Left kidney (tissue), 2 donors: ENCODE data around the gene KERA. TPM values are rescaled to one million over a fixed set of nuclear protein-coding genes. Genes with fewer than 3 reads are reported as not detected.

Source experiments
- DNase-seq: peaks from one replicate; pipeline ENCODE4 v3.0.0-alpha.2; 2013
- polyA plus RNA-seq: library from polyadenylated mRNA; unstranded; fragments of 120-200 nt; gene quantifications from one replicate; pipeline ENCODE4 v1.2.1, GENCODE V29; 2013; ENCODE audit not compliant: insufficient read length

Gene KERA
- polyA plus RNA-seq, 1 donor, result not detected

DNA sequence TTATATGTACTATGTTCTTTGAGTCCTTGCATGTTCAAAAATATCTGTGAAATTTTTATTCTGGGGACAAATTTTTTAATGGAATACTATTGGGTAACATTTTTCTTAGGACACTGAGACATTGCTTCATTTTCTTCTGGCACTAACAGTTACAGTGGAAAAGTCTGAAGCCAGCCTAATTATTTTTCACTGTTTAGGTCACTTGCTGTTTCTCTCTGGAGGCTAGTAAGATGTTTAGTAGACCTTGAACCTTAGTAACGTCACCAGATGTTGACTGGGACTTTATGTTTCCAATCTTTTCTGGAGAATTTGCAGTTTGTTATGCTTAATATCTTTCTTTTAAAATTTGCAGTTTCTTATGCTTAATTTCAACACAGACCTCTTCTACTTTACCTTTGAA, 40.8 kb downstream of the KERA start:
- DNase-seq, result no peak

DNA sequence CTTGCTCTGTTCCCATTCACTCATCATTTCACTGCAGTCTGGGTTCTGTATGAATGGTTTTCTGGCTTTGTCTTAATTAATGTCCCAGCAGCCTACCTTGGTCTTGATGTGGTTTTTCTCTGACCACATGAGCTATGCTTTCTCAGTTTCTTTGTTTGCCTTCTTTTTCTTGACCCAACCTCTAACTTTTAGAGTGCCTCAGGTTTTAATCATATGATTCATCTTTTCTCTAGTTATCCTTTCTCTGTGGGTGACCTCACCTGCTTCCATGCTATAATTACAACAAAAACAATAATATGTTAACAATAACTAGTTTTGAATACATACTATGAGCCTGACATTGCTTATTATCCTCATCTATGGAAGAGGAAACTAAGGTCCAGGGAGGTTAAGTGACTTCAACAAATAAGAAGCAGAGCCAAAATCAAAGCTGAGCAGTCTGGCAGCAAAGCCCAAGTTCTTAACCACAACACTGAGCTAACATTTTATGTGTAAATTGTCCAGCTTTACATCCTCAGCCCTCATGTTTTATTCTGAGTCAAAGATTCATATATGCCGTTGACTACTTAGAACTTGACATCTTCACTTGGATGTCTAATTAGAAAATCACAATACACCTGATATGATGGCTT, 48.4 kb downstream of the KERA start:
- peak; percentile 4 for DNase-seq

DNA sequence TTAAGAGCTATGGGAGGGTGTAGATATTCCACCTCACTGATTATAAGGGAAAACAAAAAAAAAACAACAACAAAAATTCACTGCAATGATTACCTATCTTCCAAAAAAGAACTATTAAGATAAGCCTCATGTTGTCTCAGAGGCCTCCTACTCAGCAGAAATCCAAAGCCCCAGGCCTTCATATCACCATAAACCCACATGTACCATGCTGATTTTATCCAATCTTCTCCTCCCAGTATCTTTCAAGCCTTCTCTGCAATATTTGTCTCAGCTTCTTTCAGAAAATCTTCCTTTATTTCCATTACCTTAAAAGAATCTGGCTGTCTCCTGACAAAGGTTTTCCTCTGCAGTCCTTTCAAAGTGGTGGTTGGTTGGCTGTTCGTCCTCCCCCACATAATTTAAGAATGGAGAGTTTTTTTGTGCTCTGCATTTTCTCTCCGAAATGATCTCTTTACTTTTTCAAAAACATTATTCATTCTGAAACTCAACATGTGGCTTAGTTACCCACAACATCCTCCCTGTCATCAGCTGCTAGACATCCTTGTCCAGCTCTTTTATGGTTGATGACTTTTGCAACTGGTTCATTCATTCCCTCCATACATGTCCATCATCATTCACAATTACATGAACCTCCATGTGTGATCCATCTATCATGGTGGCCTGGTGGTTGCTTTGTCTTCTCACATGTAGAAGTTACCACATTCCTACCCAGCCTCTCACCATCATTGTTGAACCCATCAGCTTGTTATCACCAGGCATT, 50.1 kb downstream of the KERA start:
- no peak for DNase-seq

DNA sequence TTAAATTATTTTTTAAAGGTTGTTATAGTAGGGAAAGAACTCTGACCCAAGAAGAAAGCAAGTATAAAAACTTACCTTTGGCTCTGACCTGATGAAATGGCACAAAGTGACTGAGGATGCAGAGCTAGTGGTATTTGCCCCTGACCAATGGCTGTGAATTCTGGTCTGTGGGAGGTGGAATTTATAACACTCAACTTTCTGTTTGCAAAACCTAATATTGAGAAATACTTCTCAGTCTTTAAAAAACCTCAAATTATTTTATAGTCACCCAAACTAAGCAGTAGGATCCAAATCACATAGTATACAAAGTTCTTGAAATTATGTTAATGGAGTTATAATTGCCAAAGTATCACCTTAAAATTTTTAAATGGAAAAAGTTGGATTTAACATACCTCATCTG, 53.0 kb downstream of the KERA start, which contains the start of gene EPYC:
TSS of gene EPYC (minus strand) at position 101 of the 400 bp plus-strand sequence. CDS start 2,407 bp downstream, outside the sequence.
- DNase-seq, result no peak

DNA sequence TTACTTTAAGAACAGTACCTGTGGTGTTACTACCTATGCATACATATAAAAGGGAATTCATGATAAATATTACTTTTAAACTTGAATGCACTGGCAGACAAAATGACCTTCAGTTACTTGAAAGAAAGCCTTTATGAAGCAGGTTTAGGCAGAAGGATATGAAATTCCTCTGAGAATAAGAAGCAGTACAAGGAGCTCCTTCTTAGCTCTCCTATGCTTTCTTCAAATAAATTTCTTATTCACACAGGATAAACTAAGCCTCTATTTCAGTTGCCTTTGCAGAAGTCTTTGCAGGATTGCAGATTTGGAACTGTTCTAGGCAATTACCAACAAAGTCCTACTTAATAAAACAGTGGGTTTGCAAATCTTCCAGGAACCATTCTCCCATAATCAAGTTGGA, 54.1 kb downstream of the KERA start:
- no peak for DNase-seq

DNA sequence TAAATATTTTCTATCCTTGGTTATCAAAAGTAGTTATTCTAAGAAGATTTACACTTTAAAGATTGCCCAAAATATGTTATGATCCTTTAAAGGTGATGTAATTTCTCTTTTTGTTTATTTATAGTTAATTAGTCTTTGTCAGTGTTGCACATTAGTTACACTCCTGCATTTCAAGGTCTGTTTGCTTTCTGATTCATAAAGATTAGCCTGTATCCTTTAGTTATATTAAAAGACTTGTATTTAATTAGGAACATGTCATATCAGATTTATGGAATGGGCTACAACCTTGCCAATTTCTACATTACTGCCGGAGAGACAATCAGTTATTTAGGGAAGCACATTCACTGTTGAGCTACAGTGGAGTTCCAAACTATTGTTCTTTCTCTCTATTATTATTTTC, 56.5 kb downstream of the KERA start:
- no peak for DNase-seq

Other genes starting within 250 kb of the KERA start
- gene CCER1, start 102.8 kb downstream of the KERA start, polyA plus RNA-seq, result not detected
- not detected for gene EPYC, start 53.1 kb downstream of the KERA start, polyA plus RNA-seq
- 31.5 TPM for gene LUM, start 53.5 kb upstream of the KERA start, polyA plus RNA-seq
- 366 TPM for gene DCN, start 124.8 kb upstream of the KERA start, polyA plus RNA-seq